GM18858 (cell line): ENCODE measurements around the gene PRH1.

Source experiments
- ATAC-seq: cut with Tn5 transposase; IDR thresholded peaks from one replicate; pipeline ENCODE4 v1.9.1; 2021; ENCODE audit not compliant: unreplicated experiment

The PRH1 gene

DNA sequence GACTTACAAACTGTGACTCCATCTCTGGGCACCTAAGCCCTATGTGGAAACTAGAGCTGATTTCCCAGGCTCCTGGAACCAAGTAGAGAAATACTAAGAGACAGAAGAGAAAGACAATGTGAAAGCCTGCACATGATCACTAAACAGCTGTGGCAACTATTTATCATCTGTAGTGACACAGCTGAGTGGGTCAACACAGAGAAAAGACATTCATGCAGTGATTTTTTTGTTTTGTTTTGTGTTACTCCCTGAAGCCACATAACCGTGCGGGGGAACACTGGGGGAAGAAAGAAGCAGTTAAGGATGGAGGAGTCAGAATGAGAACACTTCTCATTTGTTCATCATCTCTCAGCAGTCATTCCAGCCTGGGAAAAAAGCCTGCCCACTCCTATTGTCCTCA, 36.3 kb downstream of the PRH1 start:
- ATAC-seq = no peak

DNA sequence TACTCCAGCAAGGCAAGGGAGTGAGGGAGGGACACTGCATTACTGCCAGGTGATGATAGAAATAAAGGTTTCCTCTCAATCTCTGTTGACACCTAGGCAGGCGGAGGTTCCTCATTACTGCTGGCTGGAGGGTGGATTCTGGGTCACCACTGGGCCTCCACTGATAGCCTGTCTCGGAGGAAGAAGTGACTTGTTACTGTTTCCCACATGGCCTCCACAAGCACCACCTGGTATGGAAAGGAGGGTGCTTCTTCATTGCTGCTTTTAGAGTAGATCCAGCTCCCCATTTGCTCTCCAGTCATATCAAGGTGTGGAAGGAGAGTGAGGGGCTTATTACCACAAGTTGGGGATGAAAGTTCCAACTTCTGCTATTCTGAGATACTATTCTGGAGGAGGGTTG, 41.2 kb downstream of the PRH1 start:
- ATAC-seq = no peak

DNA sequence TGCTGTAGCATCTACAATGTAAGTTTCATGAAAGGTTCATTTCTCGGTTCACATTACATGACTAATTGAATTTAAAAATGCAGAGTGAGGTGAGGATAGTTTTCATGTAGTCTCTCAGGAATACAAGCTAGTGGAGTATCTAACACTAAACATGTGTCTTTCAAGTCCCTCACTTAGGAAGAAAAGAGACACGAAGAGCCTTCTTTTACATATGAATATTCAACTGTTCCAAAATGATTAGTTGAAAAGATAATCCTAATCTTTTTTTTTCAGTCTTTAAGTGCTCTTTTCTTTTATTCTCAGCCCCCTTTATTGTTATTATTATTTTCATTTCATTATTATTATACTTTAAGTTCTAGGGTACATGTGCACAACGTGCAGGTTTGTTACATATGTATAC, 45.6 kb downstream of the PRH1 start:
- ATAC-seq = no peak
